GM12878 (cell line): ENCODE measurements around the gene GARNL3. TPM values are rescaled to one million over a fixed set of nuclear protein-coding genes. Genes with fewer than 3 reads are reported as not detected.

Source experiments
- ATAC-seq: fragments of 200-7000 bp; cut with Tn5 transposase; 3 replicates; pipeline ENCODE4 v1.9.1; 2020; ENCODE audit warnings: mild to moderate bottlenecking, moderate library complexity
- BruUV-seq: library from RNA; stranded (reverse); fragments of 400-500 nt; replicated peaks from 2 replicates; lab custom pipeline; 2021; lab: Mats Ljungman, UMichigan
- CTCF ChIA-PET: fragments of 300-600 bp; sonication (Branson Sonifier 250); formaldehyde crosslinking; extraction: SDS; loops from one replicate; lab custom pipeline; 2021; ENCODE audit warnings: inconsistent platforms; lab: Yijun Ruan, JAX
- POLR2A ChIA-PET: fragments of 350-600 bp; formaldehyde crosslinking; extraction: SDS; loops from one replicate; lab custom pipeline; 2021; ENCODE audit warnings: inconsistent platforms; lab: Charles Lee
- RAD21 ChIA-PET: fragments of 300-600 bp; sonication (Branson Sonifier 250); formaldehyde crosslinking; loops from one replicate; lab custom pipeline; 2023; ENCODE audit warnings: antibody characterized with exemption; ENCODE audit not compliant: unreplicated experiment; lab: Charles Lee
- SMC1A ChIA-PET: fragments of 300-600 bp; sonication (Branson Sonifier 250); formaldehyde crosslinking; loops from one replicate; lab custom pipeline; 2023; ENCODE audit not compliant: unreplicated experiment, uncharacterized antibody; lab: Charles Lee
- DNase-seq: peaks from one replicate; pipeline ENCODE4 v3.0.0-alpha.2; 2011; ENCODE audit warnings: low read depth, low spot score
- FAIRE-seq: peaks from 3 replicates; lab custom pipeline; 2011; peaks lifted over from hg19 to GRCh38; lab: Jason Lieb, UNC
- H2AFZ ChIP-seq: 2 replicates; pipeline ENCODE4 v1.6.0; 2011; ENCODE audit warnings: low read depth, low read length, control low read depth; ENCODE audit not compliant: control insufficient read depth
- H3K27ac ChIP-seq: 2 replicates; pipeline ENCODE4 v1.5.1; 2011; ENCODE audit warnings: control low read depth; ENCODE audit not compliant: control insufficient read depth, insufficient read depth
- H3K27me3 ChIP-seq, 2 experiments: replicated peaks in 1 of 2; 2 replicates each; pipeline versions ENCODE4 v1.6.0 to v1.6.1; 2011; ENCODE audit warnings: low read length in 1 of 2; ENCODE audit not compliant: control insufficient read depth in 2 of 2, insufficient read depth in 2 of 2
- H3K36me3 ChIP-seq, 2 experiments: 2 replicates each; pipeline ENCODE4 v1.5.1; 2011; ENCODE audit warnings: low read length in 1 of 2; ENCODE audit not compliant: control insufficient read depth in 2 of 2, insufficient read depth in 2 of 2
- H3K4me1 ChIP-seq: 2 replicates; pipeline ENCODE4 v1.6.1; 2011; ENCODE audit warnings: mild to moderate bottlenecking, low read length, moderate library complexity, mixed read lengths; ENCODE audit not compliant: control insufficient read depth, insufficient read depth
- H3K4me2 ChIP-seq: 2 replicates; pipeline ENCODE4 v1.6.0; 2011; ENCODE audit warnings: control low read depth; ENCODE audit not compliant: control insufficient read depth, insufficient read depth
- H3K4me3 ChIP-seq: fragments of 200-600 bp; sonication (generic); 2 replicates; pipeline ENCODE4 v1.5.1; 2016
- H3K79me2 ChIP-seq: 2 replicates; pipeline ENCODE4 v1.6.0; 2011; ENCODE audit warnings: low read length; ENCODE audit not compliant: control insufficient read depth, insufficient read depth
- H3K9ac ChIP-seq: 2 replicates; pipeline ENCODE4 v1.8.0; 2011; ENCODE audit warnings: low read length, control low read depth, mixed read lengths; ENCODE audit not compliant: control insufficient read depth, insufficient read depth
- H3K9me3 ChIP-seq: replicated peaks from 3 replicates; pipeline ENCODE4 v1.5.1; 2011; ENCODE audit warnings: mild to moderate bottlenecking, low read length; ENCODE audit not compliant: control insufficient read depth, insufficient read depth
- H4K20me1 ChIP-seq: 2 replicates; pipeline ENCODE4 v1.6.0; 2011; ENCODE audit not compliant: control insufficient read depth, insufficient read depth
- BHLHE40 ChIP-seq, 2 experiments: fragments of 450-650 bp in 1 of 2; IDR thresholded peaks; 2 replicates each; pipeline ENCODE4 v1.6.1; 2011 to 2017; ENCODE audit warnings: low read depth in 2 of 2, borderline replicate concordance in 1 of 2, improper control_type of control experiment in 1 of 2, low read length in 1 of 2, mild to moderate bottlenecking in 1 of 2
- BRCA1 ChIP-seq: IDR thresholded peaks from 2 replicates; pipeline ENCODE4 v1.6.1; 2011; ENCODE audit warnings: low read depth, low read length, improper control_type of control experiment
- CBX5 ChIP-seq: sonication (generic); IDR thresholded peaks from 2 replicates; pipeline ENCODE4 v1.6.1; 2016; ENCODE audit warnings: low read depth, moderate library complexity, mild to moderate bottlenecking, inconsistent platforms
- IKZF2 ChIP-seq, 2 experiments: fragments of 450-650 bp; IDR thresholded peaks; 2 replicates each; pipeline ENCODE4 v1.6.1; 2017; ENCODE audit warnings: mild to moderate bottlenecking in 2 of 2, moderate library complexity in 2 of 2
- IRF4 ChIP-seq: IDR thresholded peaks from 2 replicates; pipeline ENCODE4 v1.6.1; 2011; ENCODE audit warnings: low read depth, low read length
- MTA2 ChIP-seq: fragments of 450-650 bp; IDR thresholded peaks from 2 replicates; pipeline ENCODE4 v1.6.1; 2016; ENCODE audit warnings: low read depth, mild to moderate bottlenecking, moderate library complexity
- SREBF2 ChIP-seq: IDR thresholded peaks from 2 replicates; pipeline ENCODE4 v1.6.1; 2012; ENCODE audit warnings: mild to moderate bottlenecking, low read length
- WGBS: methylation state at CpG from one replicate; pipeline ENCODE4 v1.1.6; 2016; ENCODE audit warnings: low lambda C conversion rate; ENCODE audit not compliant: insufficient replicate concordance, insufficient coverage; ENCODE audit errors: missing lambda C conversion rate; 5-methylcytosine and 5-hydroxymethylcytosine counted together
- in situ Hi-C: fragments of 300-500 bp; cut with MboI; formaldehyde crosslinking; loops from 9 replicates; pipeline ENCODE4 v1.14.3; 2018; ENCODE audit warnings: mixed read lengths
- intact Hi-C: fragments of 100-400 bp; cut with micrococcal nuclease; formaldehyde crosslinking; loops from one replicate; pipeline ENCODE4 v1.14.2; 2022; ENCODE audit not compliant: unreplicated experiment
- polyA plus RNA-seq, 11 experiments: library from polyadenylated mRNA; depleted of rRNA in 4 of 11; unstranded in 6 of 11; stranded (reverse) in 5 of 11; fragments of >200 nt; fragmentation: Nextera tagmentation in 4 of 11; fragmentation: Illumina TruSeq in 1 of 11; extraction: Ambion mirVana in 4 of 11; extraction: Trizol in 1 of 11; gene quantifications; 1 replicate in 1 of 11; 2 replicates in 10 of 11; pipeline versions ENCODE4 v1.2.1 to v1.2.3, GENCODE V29; 2011 to 2016; ENCODE audit warnings: inconsistent platforms in 2 of 11, missing spikeins in 2 of 11, low read depth in 1 of 11
- total RNA-seq, 4 experiments: library from RNA; depleted of rRNA in 3 of 4; stranded (reverse); fragments of >200 nt in 3 of 4; fragmentation: Illumina TruSeq in 1 of 4; extraction: Trizol in 1 of 4; gene quantifications; 2 replicates each; pipeline versions ENCODE4 v1.2.1 to v1.2.3, GENCODE V29; 2013 to 2021
- TF ChIP-seq, protein P1 (sequence below): fragments of 150-350 bp; IDR thresholded peaks from 2 replicates; pipeline ENCODE4 v1.6.1; 2014; ENCODE audit warnings: mild to moderate bottlenecking, low read depth, low read length
- TF ChIP-seq, protein P2 (sequence below): IDR thresholded peaks from 2 replicates; pipeline ENCODE4 v1.6.1; 2011; ENCODE audit warnings: mild to moderate bottlenecking, low read depth, low read length, moderate library complexity; ENCODE audit not compliant: insufficient replicate concordance
- TF ChIP-seq, protein P3 (sequence below): fragments of 450-650 bp; IDR thresholded peaks from 2 replicates; pipeline ENCODE4 v1.6.1; 2017; ENCODE audit warnings: mild to moderate bottlenecking, low read depth, inconsistent platforms; ENCODE audit not compliant: poor library complexity, severe bottlenecking

GARNL3 gene
- total and polyA plus RNA-seq, 10 of the 15 experiments (the other 5 are each of a cell fraction or from before 2014, with no cell fraction given) = 0.89 to 13.2 (median 6.3) TPM

DNA sequence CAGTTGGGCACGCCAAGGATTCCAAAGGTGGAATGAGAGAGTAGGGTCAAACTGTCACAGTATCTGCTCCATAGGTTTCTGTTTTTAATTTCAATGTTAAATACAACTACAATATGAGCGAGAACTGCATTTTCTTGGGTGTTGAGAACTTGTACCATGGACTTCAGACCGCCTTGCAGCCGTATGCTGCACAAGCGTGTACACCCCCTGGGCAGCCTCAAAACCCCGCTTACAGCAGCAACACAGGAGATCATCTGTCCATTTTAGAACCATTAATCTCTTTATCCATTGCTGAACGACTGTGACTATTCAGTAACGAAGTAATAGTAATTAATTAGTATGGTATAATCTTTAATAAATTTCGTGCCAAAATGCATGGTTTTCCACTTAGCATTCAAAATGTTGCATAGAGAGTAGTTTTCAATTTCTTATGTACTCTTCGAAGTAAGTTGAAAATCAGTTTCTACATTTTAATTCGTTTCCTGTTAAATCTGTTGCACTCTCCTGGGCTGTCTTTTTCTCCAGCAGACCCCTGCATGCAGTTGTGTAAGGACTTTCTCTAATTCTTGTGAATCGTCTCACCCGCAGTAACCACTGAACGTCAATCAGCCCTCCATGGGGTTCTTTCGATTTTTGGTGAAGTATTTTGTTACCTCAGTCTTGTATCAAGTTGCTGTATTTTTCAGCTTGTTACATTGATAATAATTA is 42.0 kb upstream of the GARNL3 start (continued):
- TF ChIP-seq, protein P1, sequence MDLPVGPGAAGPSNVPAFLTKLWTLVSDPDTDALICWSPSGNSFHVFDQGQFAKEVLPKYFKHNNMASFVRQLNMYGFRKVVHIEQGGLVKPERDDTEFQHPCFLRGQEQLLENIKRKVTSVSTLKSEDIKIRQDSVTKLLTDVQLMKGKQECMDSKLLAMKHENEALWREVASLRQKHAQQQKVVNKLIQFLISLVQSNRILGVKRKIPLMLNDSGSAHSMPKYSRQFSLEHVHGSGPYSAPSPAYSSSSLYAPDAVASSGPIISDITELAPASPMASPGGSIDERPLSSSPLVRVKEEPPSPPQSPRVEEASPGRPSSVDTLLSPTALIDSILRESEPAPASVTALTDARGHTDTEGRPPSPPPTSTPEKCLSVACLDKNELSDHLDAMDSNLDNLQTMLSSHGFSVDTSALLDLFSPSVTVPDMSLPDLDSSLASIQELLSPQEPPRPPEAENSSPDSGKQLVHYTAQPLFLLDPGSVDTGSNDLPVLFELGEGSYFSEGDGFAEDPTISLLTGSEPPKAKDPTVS = no peak
- TF ChIP-seq BHLHE40 (IDR thresholded peaks at IDR 0.05; ENCODE audit: borderline replicate concordance in 1 of 2, low read depth in 2 of 2, low read length in 1 of 2) = no peak

DNA sequence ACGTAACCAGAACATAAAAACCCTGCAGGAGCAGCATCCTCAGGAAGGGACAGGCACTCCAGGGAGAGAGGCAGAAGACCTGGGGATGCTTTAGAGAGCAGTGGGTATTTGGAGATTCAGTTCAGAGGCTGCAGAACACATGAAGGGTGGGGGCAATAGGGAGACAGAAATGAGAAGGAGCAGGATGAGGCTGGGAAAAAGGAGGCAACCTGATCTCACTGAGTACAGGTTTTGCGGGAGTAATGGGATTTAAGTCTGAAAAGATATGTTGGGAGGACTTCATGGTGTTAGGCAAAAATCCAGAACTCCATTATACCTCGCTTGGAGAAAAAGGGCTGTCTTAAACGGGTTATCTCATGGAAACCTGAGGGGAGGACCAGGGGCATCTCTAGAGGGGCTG is 41.3 kb upstream of the GARNL3 start:
- Histone ChIP-seq H3K27ac (no peak overlapping the region), H2AFZ (no peak overlapping the region), H3K4me1 (peaks cover 27% of the 10 kb centered on the region), H3K27me3 (peaks cover 0 to 2% of the 10 kb centered on the region in 2 experiments; a peak in 2 of 4 replicates), H3K4me2 (no peak overlapping the region), H3K4me3 (no peak overlapping the region), H3K9me3 (no peaks in the 10 kb centered on the region), H3K79me2 (no peaks in the 10 kb centered on the region), H4K20me1 (no peaks in the 10 kb centered on the region), H3K9ac (no peak overlapping the region), H3K36me3 (no peaks in the 10 kb centered on the region)
- in situ Hi-C loops = no loop called here
- intact Hi-C loops = no loop called here
- DNase-seq (no peak), ATAC-seq (no peak), FAIRE-seq (no peak)
- no TSS peak for BruUV-seq
- POLR2A ChIA-PET = no interaction called here
- 76% methylated on average over 4 of the region's 4 CpGs for WGBS
- SMC1A ChIA-PET = interaction anchor here (1.6 kb wide), 1 partner anchor 64 kb away, joined by 3 read pairs; no protein-coding TSS in a partner anchor
- RAD21 ChIA-PET = interaction anchor here (1.4 kb wide), 1 partner anchor 195 kb away, joined by 3 read pairs; no protein-coding TSS in a partner anchor
- no peak for TF ChIP-seq MTA2
- TF ChIP-seq BRCA1 = no peak
- TF ChIP-seq CBX5 = no peak
- no peak for TF ChIP-seq IKZF2 (IDR thresholded peaks at IDR 0.05)
- TF ChIP-seq, protein P2, sequence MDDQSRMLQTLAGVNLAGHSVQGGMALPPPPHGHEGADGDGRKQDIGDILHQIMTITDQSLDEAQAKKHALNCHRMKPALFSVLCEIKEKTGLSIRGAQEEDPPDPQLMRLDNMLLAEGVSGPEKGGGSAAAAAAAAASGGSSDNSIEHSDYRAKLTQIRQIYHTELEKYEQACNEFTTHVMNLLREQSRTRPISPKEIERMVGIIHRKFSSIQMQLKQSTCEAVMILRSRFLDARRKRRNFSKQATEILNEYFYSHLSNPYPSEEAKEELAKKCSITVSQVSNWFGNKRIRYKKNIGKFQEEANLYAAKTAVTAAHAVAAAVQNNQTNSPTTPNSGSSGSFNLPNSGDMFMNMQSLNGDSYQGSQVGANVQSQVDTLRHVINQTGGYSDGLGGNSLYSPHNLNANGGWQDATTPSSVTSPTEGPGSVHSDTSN = no peak
- no peak for TF ChIP-seq SREBF2
- TF ChIP-seq IRF4 = no peak
- TF ChIP-seq, protein P3, sequence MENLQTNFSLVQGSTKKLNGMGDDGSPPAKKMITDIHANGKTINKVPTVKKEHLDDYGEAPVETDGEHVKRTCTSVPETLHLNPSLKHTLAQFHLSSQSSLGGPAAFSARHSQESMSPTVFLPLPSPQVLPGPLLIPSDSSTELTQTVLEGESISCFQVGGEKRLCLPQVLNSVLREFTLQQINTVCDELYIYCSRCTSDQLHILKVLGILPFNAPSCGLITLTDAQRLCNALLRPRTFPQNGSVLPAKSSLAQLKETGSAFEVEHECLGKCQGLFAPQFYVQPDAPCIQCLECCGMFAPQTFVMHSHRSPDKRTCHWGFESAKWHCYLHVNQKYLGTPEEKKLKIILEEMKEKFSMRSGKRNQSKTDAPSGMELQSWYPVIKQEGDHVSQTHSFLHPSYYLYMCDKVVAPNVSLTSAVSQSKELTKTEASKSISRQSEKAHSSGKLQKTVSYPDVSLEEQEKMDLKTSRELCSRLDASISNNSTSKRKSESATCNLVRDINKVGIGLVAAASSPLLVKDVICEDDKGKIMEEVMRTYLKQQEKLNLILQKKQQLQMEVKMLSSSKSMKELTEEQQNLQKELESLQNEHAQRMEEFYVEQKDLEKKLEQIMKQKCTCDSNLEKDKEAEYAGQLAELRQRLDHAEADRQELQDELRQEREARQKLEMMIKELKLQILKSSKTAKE = no peak
- CTCF ChIA-PET = interaction anchor here (1.2 to 2.6 kb wide), 2 partner anchors 9 to 173 kb away, joined by 6 to 9 read pairs; partner anchors contain the start of gene SLC2A8
